PC-3 (cell line): ENCODE data around the gene PPBP. TPM values are rescaled to one million over a fixed set of nuclear protein-coding genes. Genes with fewer than 3 reads are reported as not detected.

Experiments used
- ATAC-seq: fragments of 200-7000 bp; cut with Tn5 transposase; 2 replicates; pipeline ENCODE4 v1.9.1; 2020; ENCODE audit warnings: mild to moderate bottlenecking, moderate library complexity
- BruUV-seq: library from RNA; stranded (reverse); fragments of 400-500 nt; replicated peaks from 2 replicates; lab custom pipeline; 2021; lab: Mats Ljungman, UMichigan
- CTCF ChIA-PET: fragments of 300-600 bp; sonication (Branson Sonifier 250); formaldehyde crosslinking; loops from one replicate; lab custom pipeline; 2022; ENCODE audit warnings: antibody characterized with exemption; lab: Charles Lee
- POLR2A ChIA-PET: fragments of 300-600 bp; sonication (Branson Sonifier 250); formaldehyde crosslinking; loops from one replicate; lab custom pipeline; 2022; ENCODE audit warnings: antibody characterized with exemption; ENCODE audit not compliant: unreplicated experiment; lab: Charles Lee
- DNase-seq: peaks from one replicate; pipeline ENCODE4 v3.0.0-alpha.2; 2015
- H2AFZ ChIP-seq: fragments of 300-600 bp; sonication (generic); 2 replicates; pipeline ENCODE4 v1.6.0; 2016; ENCODE audit warnings: antibody characterized with exemption, low read length
- H3F3A ChIP-seq: fragments of 300-600 bp; sonication (generic); one replicate; pipeline ENCODE4 v1.6.0; 2017; ENCODE audit warnings: antibody characterized with exemption, low read length, control low read depth, mild to moderate bottlenecking; ENCODE audit not compliant: unreplicated experiment
- H3K27ac ChIP-seq: fragments of 300-600 bp; sonication (generic); 2 replicates; pipeline ENCODE4 v1.5.1; 2016; ENCODE audit warnings: mild to moderate bottlenecking, low read length
- H3K27me3 ChIP-seq: fragments of 300-600 bp; sonication (generic); 2 replicates; pipeline ENCODE4 v1.6.1; 2016; ENCODE audit warnings: low read length, mixed read lengths
- H3K36me3 ChIP-seq: fragments of 300-600 bp; sonication (generic); 2 replicates; pipeline ENCODE4 v1.6.1; 2016; ENCODE audit warnings: low read depth, mixed run types, low read length, mixed read lengths
- H3K4me1 ChIP-seq: fragments of 300-600 bp; sonication (generic); 2 replicates; pipeline ENCODE4 v1.5.1; 2016; ENCODE audit warnings: low read length; ENCODE audit not compliant: insufficient read depth
- H3K4me2 ChIP-seq: fragments of 300-600 bp; sonication (generic); 2 replicates; pipeline ENCODE4 v1.6.0; 2016; ENCODE audit warnings: low read length
- H3K4me3 ChIP-seq: fragments of 300-600 bp; sonication (generic); 2 replicates; pipeline ENCODE4 v1.5.1; 2016; ENCODE audit warnings: mild to moderate bottlenecking, low read length, mixed read lengths
- H3K79me2 ChIP-seq: fragments of 300-600 bp; sonication (generic); 2 replicates; pipeline ENCODE4 v1.6.1; 2017; ENCODE audit warnings: low read length, mixed read lengths
- H3K9ac ChIP-seq: fragments of 300-600 bp; sonication (generic); 2 replicates; pipeline ENCODE4 v1.6.0; 2016; ENCODE audit warnings: mild to moderate bottlenecking, low read length
- H3K9me2 ChIP-seq: fragments of 300-600 bp; sonication (generic); replicated peaks from 2 replicates; pipeline ENCODE4 v1.6.1; 2016; ENCODE audit warnings: mixed run types, low read length, mixed read lengths
- H3K9me3 ChIP-seq: fragments of 300-600 bp; sonication (generic); 2 replicates; pipeline ENCODE4 v1.6.1; 2016; ENCODE audit warnings: low read length, mixed read lengths
- H4K20me1 ChIP-seq: fragments of 300-600 bp; sonication (generic); 2 replicates; pipeline ENCODE4 v1.6.1; 2016; ENCODE audit warnings: low read length, mixed read lengths
- EZH2 ChIP-seq: fragments of 300-600 bp; sonication (generic); IDR thresholded peaks from one replicate; pipeline ENCODE4 v1.6.1; 2017; ENCODE audit warnings: antibody characterized with exemption, mild to moderate bottlenecking, low read length; ENCODE audit not compliant: unreplicated experiment
- EZH2phosphoT487 ChIP-seq: fragments of 300-600 bp; sonication (generic); IDR thresholded peaks from 2 replicates; pipeline ENCODE4 v1.6.1; 2018; ENCODE audit warnings: mild to moderate bottlenecking, antibody characterized with exemption, low read length, borderline replicate concordance
- intact Hi-C: fragments of 100-400 bp; cut with micrococcal nuclease; formaldehyde crosslinking; loops from 2 replicates; pipeline ENCODE4 v1.9.0; 2023
- total RNA-seq: library from RNA; depleted of rRNA; stranded (reverse); fragments of >200 nt; gene quantifications from 2 replicates; pipeline ENCODE4 v1.2.3, GENCODE V29; 2014
- TF ChIP-seq, protein P1 (sequence below): fragments of 300-600 bp; sonication (generic); conservative IDR thresholded peaks from 2 replicates; pipeline ENCODE4 v1.5.1; 2017; ENCODE audit warnings: antibody characterized with exemption, low read depth, mild to moderate bottlenecking, low read length

Gene PPBP
- total RNA-seq, 1 experiment from 2014 or later, result not detected

DNA sequence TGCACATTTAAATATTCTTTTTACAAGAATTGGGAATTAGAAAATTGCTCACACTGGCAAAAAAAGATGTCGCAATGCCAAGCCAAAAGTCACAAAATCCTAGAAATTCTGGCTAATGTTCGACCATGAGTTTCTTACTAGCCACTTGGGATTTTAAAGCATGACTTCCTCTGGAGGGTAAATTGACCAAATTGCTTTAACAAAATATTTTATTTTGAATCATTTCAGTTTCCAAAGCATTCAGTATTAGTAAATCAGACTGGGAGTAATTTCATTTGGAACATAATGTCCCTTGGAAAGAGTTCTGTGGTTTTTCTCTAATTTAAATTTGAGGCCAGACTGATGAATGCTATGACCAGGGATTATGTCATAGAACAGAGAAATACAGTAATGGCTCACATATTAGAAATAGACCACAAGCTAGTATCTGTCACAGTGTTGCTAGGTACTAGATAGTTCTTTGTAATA is 18.1 kb upstream of the PPBP start:
- DNase-seq (peak; percentile 45), ATAC-seq (peak; percentile 35)
- TSS peak; percentile 73 for BruUV-seq
- H3K27ac ChIP-seq, result peak overlapping the region; percentile 53
- H3K4me1 ChIP-seq, result peaks cover 22% of the 10 kb centered on the region
- no peaks in the 10 kb centered on the region for H3K9me3 ChIP-seq
- H2AFZ ChIP-seq, result peak overlapping the region; percentile 51; the same call in 1 of the 2 replicates
- H4K20me1 ChIP-seq, result no peaks in the 10 kb centered on the region
- H3K79me2 ChIP-seq, result no peaks in the 10 kb centered on the region
- H3K27me3 ChIP-seq, result no peaks in the 10 kb centered on the region
- intact Hi-C loops, result no loop called here
- H3K9ac ChIP-seq, result no peak overlapping the region; the same call in 1 of the 2 replicates
- peak overlapping the region; percentile 52 for H3K4me2 ChIP-seq
- no peaks in the 10 kb centered on the region for H3F3A ChIP-seq
- TF ChIP-seq, protein P1, sequence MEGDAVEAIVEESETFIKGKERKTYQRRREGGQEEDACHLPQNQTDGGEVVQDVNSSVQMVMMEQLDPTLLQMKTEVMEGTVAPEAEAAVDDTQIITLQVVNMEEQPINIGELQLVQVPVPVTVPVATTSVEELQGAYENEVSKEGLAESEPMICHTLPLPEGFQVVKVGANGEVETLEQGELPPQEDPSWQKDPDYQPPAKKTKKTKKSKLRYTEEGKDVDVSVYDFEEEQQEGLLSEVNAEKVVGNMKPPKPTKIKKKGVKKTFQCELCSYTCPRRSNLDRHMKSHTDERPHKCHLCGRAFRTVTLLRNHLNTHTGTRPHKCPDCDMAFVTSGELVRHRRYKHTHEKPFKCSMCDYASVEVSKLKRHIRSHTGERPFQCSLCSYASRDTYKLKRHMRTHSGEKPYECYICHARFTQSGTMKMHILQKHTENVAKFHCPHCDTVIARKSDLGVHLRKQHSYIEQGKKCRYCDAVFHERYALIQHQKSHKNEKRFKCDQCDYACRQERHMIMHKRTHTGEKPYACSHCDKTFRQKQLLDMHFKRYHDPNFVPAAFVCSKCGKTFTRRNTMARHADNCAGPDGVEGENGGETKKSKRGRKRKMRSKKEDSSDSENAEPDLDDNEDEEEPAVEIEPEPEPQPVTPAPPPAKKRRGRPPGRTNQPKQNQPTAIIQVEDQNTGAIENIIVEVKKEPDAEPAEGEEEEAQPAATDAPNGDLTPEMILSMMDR, result no peak
- TF ChIP-seq EZH2phosphoT487 (no peak), EZH2 (no peak)
- peak overlapping the region; percentile 22; the same call in 1 of the 2 replicates for H3K4me3 ChIP-seq
- no peaks in the 10 kb centered on the region for H3K36me3 ChIP-seq
- ChIA-PET POLR2A (no interaction called here), CTCF (interaction anchor here (0.6 kb wide), 1 partner anchor 35 kb away, joined by 3 read pairs; no protein-coding TSS in a partner anchor)
- no peaks in the 10 kb centered on the region for H3K9me2 ChIP-seq

DNA sequence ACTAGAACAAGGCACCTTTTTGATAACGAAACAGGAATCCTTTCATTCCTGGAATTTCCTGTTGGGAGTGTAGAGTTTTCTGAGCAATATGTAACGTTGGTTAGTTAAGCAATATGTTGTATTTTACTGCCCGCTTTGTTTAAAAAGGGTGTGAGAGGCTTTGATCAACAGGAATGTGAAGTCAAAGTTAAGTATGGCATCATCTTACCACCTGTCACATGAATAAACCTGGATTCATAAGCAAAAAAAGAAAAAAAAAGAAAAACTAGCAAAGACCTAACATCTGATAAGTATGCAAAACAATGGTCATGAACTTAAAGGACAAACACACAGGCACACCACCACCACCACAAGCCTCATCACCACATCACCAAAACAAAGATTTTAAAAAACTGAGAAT is 17.5 kb upstream of the PPBP start:
- Histone ChIP-seq H4K20me1 (no peaks in the 10 kb centered on the region), H3K9me2 (no peaks in the 10 kb centered on the region), H3K4me2 (peak overlapping the region; percentile 52), H3F3A (no peaks in the 10 kb centered on the region), H3K9me3 (no peaks in the 10 kb centered on the region), H3K27ac (peak overlapping the region; percentile 53), H3K4me3 (peak overlapping the region; percentile 22), H3K79me2 (no peaks in the 10 kb centered on the region), H3K4me1 (peaks cover 22% of the 10 kb centered on the region), H3K27me3 (no peaks in the 10 kb centered on the region), H3K36me3 (no peaks in the 10 kb centered on the region), H3K9ac (no peak overlapping the region; the same call in 1 of the 2 replicates), H2AFZ (peak overlapping the region; percentile 51; the same call in 1 of the 2 replicates)
- BruUV-seq, result no TSS peak
- TF ChIP-seq EZH2phosphoT487, result no peak
- TF ChIP-seq, protein P1, result no peak
- intact Hi-C loops, result no loop called here
- ATAC-seq (peak; percentile 89), DNase-seq (peak; percentile 80)
- ChIA-PET POLR2A (no interaction called here), CTCF (no interaction called here)

DNA sequence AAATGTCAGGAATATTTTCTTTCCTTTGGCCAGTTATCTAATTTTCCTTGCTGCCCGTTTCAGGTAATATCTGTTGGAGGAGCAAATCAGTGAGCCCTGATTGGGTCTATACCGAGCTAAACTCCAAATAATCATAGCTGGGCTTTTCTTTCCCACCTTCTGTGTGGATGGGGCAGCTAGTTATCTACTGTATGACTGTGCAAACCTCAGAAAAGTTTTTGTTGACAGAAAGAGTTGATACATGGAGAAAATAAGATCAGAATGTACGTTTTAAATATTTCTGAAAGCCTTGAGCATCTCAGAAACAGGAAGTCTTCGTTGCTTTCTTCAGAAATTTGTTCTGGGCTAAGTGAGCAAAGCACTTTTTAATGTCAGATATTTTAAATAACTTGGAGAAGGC is 16.7 kb upstream of the PPBP start:
- Histone ChIP-seq H3F3A (no peaks in the 10 kb centered on the region), H4K20me1 (no peaks in the 10 kb centered on the region), H3K4me1 (peaks cover 22% of the 10 kb centered on the region), H2AFZ (peak overlapping the region; percentile 16; the same call in 1 of the 2 replicates), H3K9me3 (no peaks in the 10 kb centered on the region), H3K9ac (no peak overlapping the region), H3K27me3 (no peaks in the 10 kb centered on the region), H3K4me2 (peak overlapping the region; percentile 52), H3K9me2 (no peaks in the 10 kb centered on the region), H3K4me3 (no peak overlapping the region), H3K79me2 (no peaks in the 10 kb centered on the region), H3K27ac (peak overlapping the region; percentile 53), H3K36me3 (no peaks in the 10 kb centered on the region)
- TF ChIP-seq, protein P1, result no peak
- TF ChIP-seq EZH2phosphoT487 (no peak), EZH2 (no peak)
- POLR2A ChIA-PET, result no interaction called here
- DNase-seq (no peak), ATAC-seq (no peak)
- intact Hi-C loops, result no loop called here
- CTCF ChIA-PET, result no interaction called here
- no TSS peak for BruUV-seq
